ENCODE measurements around the gene COL4A2.
"Not testable (repeated sequence)": the region's sequence is repeated elsewhere in the genome, so short reads cannot be mapped to it uniquely, and the experiment has no call there.

Gene COL4A2

DNA sequence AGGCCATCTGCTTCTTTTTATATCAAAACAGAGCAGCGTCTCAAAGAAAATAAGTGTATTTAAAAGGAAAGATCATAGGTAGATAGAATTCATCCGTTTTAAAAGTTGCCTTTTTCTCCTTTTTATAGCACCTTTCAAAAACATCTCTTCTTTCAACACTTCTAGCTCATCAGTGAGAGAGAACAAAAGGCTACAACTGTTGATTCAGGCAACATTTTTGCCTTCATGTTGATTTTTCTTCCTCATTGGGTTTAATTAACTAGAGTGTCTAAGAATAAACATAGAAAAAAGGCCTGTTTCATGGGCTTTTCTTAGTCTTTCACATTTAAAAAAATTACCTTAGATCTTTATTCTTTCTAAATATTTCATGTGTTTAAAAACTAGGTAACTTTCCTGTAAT, 13.6 kb downstream of the COL4A2 start:
- H3K27ac Mint-ChIP-seq = peak overlapping the region; percentile 45 to 74 (median 55)
- no peaks in the 10 kb centered on the region for H3K27me3 Mint-ChIP-seq (ENCODE audit: low read depth)
- peaks cover 27% of the 10 kb centered on the region for H3K36me3 Mint-ChIP-seq (ENCODE audit: low read depth)
- H3K4me1 Mint-ChIP-seq = peaks cover 49% of the 10 kb centered on the region
- no peak for TF ChIP-seq CTCF (IDR thresholded peaks at IDR 0.05; ENCODE audit: unreplicated experiment in 3 of 3)
- H3K4me3 Mint-ChIP-seq = no peak overlapping the region
- H3K9me3 Mint-ChIP-seq = no peaks in the 10 kb centered on the region

GRCh38 chr13:110321573-110321972, 14.5 kb downstream of the COL4A2 start:
- Mint-ChIP-seq H3K4me1 (peaks cover 49% of the 10 kb centered on the region), H3K36me3 (ENCODE audit: low read depth) (peaks cover 25% of the 10 kb centered on the region), H3K27ac (peak overlapping the region in 2 of 3 experiments; percentile 32 to 93)
- not testable (repeated sequence) for H3K9me3 Mint-ChIP-seq; H3K27me3 Mint-ChIP-seq (ENCODE audit: low read depth); H3K4me3 Mint-ChIP-seq

DNA sequence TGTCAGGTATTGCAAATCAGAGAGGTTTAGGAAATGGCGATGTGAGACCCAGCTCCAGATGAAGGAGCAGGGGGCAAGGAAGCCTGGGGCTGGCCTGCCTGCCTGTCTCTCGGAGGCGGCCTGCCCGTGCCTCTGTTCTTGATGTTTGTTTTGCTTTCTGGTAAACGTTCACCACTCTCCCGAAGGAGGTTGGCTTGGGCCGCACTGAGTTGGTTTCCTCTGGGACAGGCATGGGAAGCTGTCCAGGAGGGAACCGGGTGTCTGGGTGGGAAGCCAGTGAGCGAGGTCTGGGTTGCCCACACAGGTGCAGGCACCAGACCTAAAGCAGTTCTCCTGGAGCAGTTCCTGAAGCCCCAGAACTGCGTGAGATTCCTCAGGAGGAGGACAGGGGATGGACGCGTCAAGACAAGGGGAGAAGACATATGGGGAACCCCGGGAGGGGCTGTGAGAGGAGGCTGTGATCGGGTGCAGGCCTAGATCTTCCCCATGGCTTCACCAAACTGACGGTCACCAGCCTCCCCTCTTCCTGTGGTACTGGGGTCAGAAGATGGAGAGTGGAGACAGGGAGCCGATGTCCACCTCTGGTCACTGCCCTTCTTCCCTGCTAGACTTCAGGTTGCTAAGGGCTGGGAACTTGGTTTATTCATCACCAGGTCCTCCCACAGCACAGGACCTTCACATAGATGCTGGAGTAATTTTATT, 15.2 kb downstream of the COL4A2 start:
- H3K27ac Mint-ChIP-seq = peak overlapping the region in 1 of 3 experiments; percentile 93
- peaks cover 56% of the 10 kb centered on the region for H3K4me1 Mint-ChIP-seq
- peaks cover 21% of the 10 kb centered on the region for H3K36me3 Mint-ChIP-seq (ENCODE audit: low read depth)
- no peaks in the 10 kb centered on the region for H3K27me3 Mint-ChIP-seq (ENCODE audit: low read depth)
- TF ChIP-seq CTCF (IDR thresholded peaks at IDR 0.05; ENCODE audit: unreplicated experiment in 3 of 3) = no peak
- H3K9me3 Mint-ChIP-seq = no peaks in the 10 kb centered on the region
- H3K4me3 Mint-ChIP-seq = no peak overlapping the region

DNA sequence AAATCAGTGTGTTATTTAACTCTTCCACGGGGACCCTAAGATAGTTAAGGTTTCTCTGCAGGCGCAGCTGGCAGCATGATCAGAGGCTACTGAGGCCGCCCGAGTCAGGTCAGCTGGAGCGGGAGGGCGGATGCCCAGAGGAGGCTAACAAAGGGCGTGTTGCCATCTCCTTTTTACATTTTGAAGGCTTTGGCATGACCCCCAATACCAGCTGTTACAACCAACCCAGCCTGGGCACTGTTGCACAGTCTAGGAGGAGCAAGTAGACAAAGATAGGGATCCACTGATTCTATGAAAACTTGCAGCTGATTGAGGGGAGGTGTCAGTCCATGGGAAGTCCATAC, 15.7 kb downstream of the COL4A2 start:
- H3K9me3 Mint-ChIP-seq = no peaks in the 10 kb centered on the region
- H3K27me3 Mint-ChIP-seq (ENCODE audit: low read depth) = no peaks in the 10 kb centered on the region
- H3K4me1 Mint-ChIP-seq = peaks cover 61% of the 10 kb centered on the region
- peak overlapping the region in 1 of 3 experiments; percentile 93 for H3K27ac Mint-ChIP-seq
- H3K36me3 Mint-ChIP-seq (ENCODE audit: low read depth) = peaks cover 23% of the 10 kb centered on the region
- no peak for TF ChIP-seq CTCF (IDR thresholded peaks at IDR 0.05; ENCODE audit: unreplicated experiment in 3 of 3)
- no peak overlapping the region for H3K4me3 Mint-ChIP-seq

GRCh38 chr13:110323172-110323891, 16.2 kb downstream of the COL4A2 start:
- Mint-ChIP-seq H3K4me3 (no peak overlapping the region), H3K4me1 (peaks cover 61% of the 10 kb centered on the region), H3K36me3 (ENCODE audit: low read depth) (peaks cover 24% of the 10 kb centered on the region), H3K9me3 (no peaks in the 10 kb centered on the region), H3K27me3 (ENCODE audit: low read depth) (no peaks in the 10 kb centered on the region), H3K27ac (peak overlapping the region in 2 of 3 experiments; percentile 54 to 93)
- TF ChIP-seq CTCF (IDR thresholded peaks at IDR 0.05; ENCODE audit: unreplicated experiment in 3 of 3) = no peak

GRCh38 chr13:110324026-110324749, 17.1 kb downstream of the COL4A2 start:
- Mint-ChIP-seq H3K27ac (peak overlapping the region; percentile 23 to 93 (median 54)), H3K9me3 (no peaks in the 10 kb centered on the region), H3K4me3 (peak overlapping the region in 1 of 3 experiments; percentile 8), H3K4me1 (peaks cover 65% of the 10 kb centered on the region), H3K36me3 (ENCODE audit: low read depth) (peaks cover 30% of the 10 kb centered on the region), H3K27me3 (ENCODE audit: low read depth) (no peaks in the 10 kb centered on the region)
- TF ChIP-seq CTCF (IDR thresholded peaks at IDR 0.05; ENCODE audit: unreplicated experiment in 3 of 3) = no peak
